ENCODE measurements around the gene RNF149. TPM values are rescaled to one million over a fixed set of nuclear protein-coding genes. Genes with fewer than 3 reads are reported as not detected.

Gene RNF149
- total and polyA plus RNA-seq, 10 donors, result 31.8 to 398 (median 211) TPM

- Histone ChIP-seq H3K4me3 (no peak overlapping the region), H3K36me3 (peaks cover 0 to 90% (median 36%) of the 10 kb centered on the region in 6 donors), H3K4me1 (peaks cover 15 to 90% (median 68%) of the 10 kb centered on the region in 6 donors), H3K9me3 (no peaks in the 10 kb centered on the region), H3K27ac (no peak overlapping the region), H3K27me3 (replicated peaks in 1 of 7) (no peaks in the 10 kb centered on the region)
- TF ChIP-seq, protein P1, sequence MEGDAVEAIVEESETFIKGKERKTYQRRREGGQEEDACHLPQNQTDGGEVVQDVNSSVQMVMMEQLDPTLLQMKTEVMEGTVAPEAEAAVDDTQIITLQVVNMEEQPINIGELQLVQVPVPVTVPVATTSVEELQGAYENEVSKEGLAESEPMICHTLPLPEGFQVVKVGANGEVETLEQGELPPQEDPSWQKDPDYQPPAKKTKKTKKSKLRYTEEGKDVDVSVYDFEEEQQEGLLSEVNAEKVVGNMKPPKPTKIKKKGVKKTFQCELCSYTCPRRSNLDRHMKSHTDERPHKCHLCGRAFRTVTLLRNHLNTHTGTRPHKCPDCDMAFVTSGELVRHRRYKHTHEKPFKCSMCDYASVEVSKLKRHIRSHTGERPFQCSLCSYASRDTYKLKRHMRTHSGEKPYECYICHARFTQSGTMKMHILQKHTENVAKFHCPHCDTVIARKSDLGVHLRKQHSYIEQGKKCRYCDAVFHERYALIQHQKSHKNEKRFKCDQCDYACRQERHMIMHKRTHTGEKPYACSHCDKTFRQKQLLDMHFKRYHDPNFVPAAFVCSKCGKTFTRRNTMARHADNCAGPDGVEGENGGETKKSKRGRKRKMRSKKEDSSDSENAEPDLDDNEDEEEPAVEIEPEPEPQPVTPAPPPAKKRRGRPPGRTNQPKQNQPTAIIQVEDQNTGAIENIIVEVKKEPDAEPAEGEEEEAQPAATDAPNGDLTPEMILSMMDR (IDR thresholded peaks at IDR 0.05 in 8 of 11, conservative IDR thresholded peaks at IDR 0.05 in 3 of 11), result no peak
- TF ChIP-seq POLR2AphosphoS5 (IDR thresholded peaks at IDR 0.05), result no peak
- no peak for TF ChIP-seq POLR2A (IDR thresholded peaks at IDR 0.05)
- no peak for DNase-seq
- 80 to 91% (median 86%) methylated on average over 6 of the region's 6 CpGs for WGBS, 5 donors
- intact Hi-C loops (cut with DNase I; ENCODE audit: low total_unique reads), result no loop called here
Observed at GRCh38 chr2:101294861-101295260, 13.6 kb downstream of the RNF149 start.

DNA sequence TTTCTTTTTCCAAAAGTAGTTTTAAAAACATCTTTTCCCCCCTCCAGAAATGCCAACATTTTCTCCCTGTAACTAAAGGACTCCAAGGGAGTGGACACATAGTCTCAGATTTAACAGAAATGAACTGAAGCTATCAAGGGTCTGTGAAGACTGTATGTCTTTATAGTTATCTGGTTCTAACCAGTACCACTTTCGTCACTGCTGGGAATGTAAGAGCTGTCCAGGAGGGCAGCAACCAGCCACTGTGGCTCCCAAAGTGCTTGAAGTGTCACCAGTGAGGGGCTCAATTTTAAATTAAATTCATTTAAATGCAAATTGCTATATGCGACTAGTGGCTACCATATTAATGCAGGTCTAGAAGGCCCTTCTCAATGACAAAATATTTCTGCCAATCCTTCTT, 15.0 kb downstream of the RNF149 start:
- no peak for DNase-seq
- H3K4me1 ChIP-seq, result peaks cover 5 to 77% (median 55%) of the 10 kb centered on the region in 6 donors
- H3K27me3 ChIP-seq (replicated peaks in 1 of 7), result no peaks in the 10 kb centered on the region
- 91 to 95% (median 94%) methylated on average over 2 of the region's 2 CpGs for WGBS, 5 donors
- peak overlapping the region in 1 of 8 donors; percentile 37 for H3K27ac ChIP-seq
- intact Hi-C loops (cut with DNase I; ENCODE audit: low total_unique reads), result no loop called here
- H3K36me3 ChIP-seq, result peaks cover 0 to 91% (median 43%) of the 10 kb centered on the region in 6 donors
- H3K9me3 ChIP-seq, result no peaks in the 10 kb centered on the region
- no peak for TF ChIP-seq POLR2AphosphoS5 (IDR thresholded peaks at IDR 0.05)
- TF ChIP-seq, protein P1 (IDR thresholded peaks at IDR 0.05 in 8 of 11, conservative IDR thresholded peaks at IDR 0.05 in 3 of 11), result no peak
- no peak for TF ChIP-seq POLR2A (IDR thresholded peaks at IDR 0.05)
- H3K4me3 ChIP-seq, result no peak overlapping the region

GRCh38 chr2:101291973-101292372, 16.5 kb downstream of the RNF149 start:
- peak overlapping the region in 1 of 8 donors; percentile 37 for H3K27ac ChIP-seq
- H3K27me3 ChIP-seq (replicated peaks in 1 of 7), result no peaks in the 10 kb centered on the region
- peaks cover 0 to 62% (median 42%) of the 10 kb centered on the region in 6 donors for H3K4me1 ChIP-seq
- no peaks in the 10 kb centered on the region for H3K9me3 ChIP-seq
- intact Hi-C loops (cut with DNase I; ENCODE audit: low total_unique reads), result no loop called here
- peaks cover 0 to 91% (median 58%) of the 10 kb centered on the region in 6 donors for H3K36me3 ChIP-seq
- H3K4me3 ChIP-seq, result no peak overlapping the region
- TF ChIP-seq POLR2A (IDR thresholded peaks at IDR 0.05), result no peak
- no peak for TF ChIP-seq POLR2AphosphoS5 (IDR thresholded peaks at IDR 0.05)
- TF ChIP-seq, protein P1 (IDR thresholded peaks at IDR 0.05 in 8 of 11, conservative IDR thresholded peaks at IDR 0.05 in 3 of 11), result no peak
- 91 to 98% (median 96%) methylated on average over 3 of the region's 3 CpGs for WGBS, 5 donors
- DNase-seq, result no peak

DNA sequence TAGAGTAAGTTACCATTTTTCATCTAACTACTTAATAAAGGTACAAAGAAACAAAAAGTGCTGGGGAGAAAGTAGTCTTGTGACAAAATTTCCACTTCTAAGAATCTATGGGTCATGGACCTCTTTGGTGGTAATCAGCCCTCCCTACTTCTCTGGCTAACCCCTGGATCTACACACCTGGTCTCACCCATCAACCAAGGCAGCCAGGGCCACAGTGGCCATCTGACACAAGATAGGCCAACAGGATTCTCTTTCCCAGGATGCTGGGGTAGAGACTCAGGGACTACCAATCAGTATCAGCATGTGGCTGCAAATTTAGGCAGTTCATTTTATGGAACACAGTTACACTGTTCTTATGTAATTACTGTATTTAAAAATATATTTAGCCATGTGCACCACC, 17.8 kb downstream of the RNF149 start:
- no peak for TF ChIP-seq POLR2A (IDR thresholded peaks at IDR 0.05)
- no peak for TF ChIP-seq POLR2AphosphoS5 (IDR thresholded peaks at IDR 0.05)
- Histone ChIP-seq H3K36me3 (peaks cover 6 to 100% (median 69%) of the 10 kb centered on the region in 6 donors), H3K4me3 (no peak overlapping the region), H3K4me1 (peaks cover 0 to 49% (median 30%) of the 10 kb centered on the region in 6 donors), H3K27ac (no peak overlapping the region), H3K9me3 (no peaks in the 10 kb centered on the region), H3K27me3 (replicated peaks in 1 of 7) (no peaks in the 10 kb centered on the region)
- intact Hi-C loops (cut with DNase I; ENCODE audit: low total_unique reads), result no loop called here
- DNase-seq, result no peak

DNA sequence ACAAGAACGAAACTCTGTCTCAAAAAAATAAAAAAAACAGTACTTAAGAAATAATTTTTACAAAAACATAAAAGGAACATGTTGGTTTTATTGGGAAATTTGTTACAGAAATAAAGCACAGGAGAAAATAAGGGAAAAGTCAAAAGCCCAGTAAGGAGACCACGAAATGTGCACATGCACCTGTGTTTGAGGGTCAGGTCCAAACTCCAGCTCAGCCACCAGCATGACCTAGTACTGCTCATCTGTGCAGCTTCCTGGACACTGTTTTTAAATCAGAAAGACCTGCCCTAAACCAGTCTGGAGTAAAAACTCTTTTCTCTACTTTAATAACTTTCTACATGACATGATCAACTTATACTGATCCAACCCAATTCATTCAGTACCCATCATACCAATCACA, 21.2 kb downstream of the RNF149 start:
- no peak for DNase-seq
- H3K27ac ChIP-seq, result no peak overlapping the region
- no peak overlapping the region for H3K4me3 ChIP-seq
- no peaks in the 10 kb centered on the region for H3K27me3 ChIP-seq (replicated peaks in 1 of 7)
- peaks cover 0 to 32% (median 3%) of the 10 kb centered on the region in 6 donors for H3K4me1 ChIP-seq
- no peak for TF ChIP-seq POLR2AphosphoS5 (IDR thresholded peaks at IDR 0.05)
- TF ChIP-seq POLR2A (IDR thresholded peaks at IDR 0.05), result no peak
- TF ChIP-seq, protein P1 (IDR thresholded peaks at IDR 0.05 in 8 of 11, conservative IDR thresholded peaks at IDR 0.05 in 3 of 11), result no peak
- no peaks in the 10 kb centered on the region for H3K9me3 ChIP-seq
- 95 to 98% (median 96%) methylated on average over 2 of the region's 2 CpGs for WGBS, 5 donors
- H3K36me3 ChIP-seq, result peaks cover 9 to 100% (median 79%) of the 10 kb centered on the region in 6 donors
- intact Hi-C loops (cut with DNase I; ENCODE audit: low total_unique reads), result no loop called here
